ENCODE data around the gene LGALS7B.
A peak's percentile ranks its signal among the peaks of the same experiment; 100 is the strongest.
"Not testable (repeated sequence)": the region's sequence is repeated elsewhere in the genome, so short reads cannot be mapped to it uniquely, and the experiment has no call there.

The LGALS7B gene

GRCh38 chr19:38759590-38760003, 29.4 kb upstream of the LGALS7B start:
- in situ Hi-C loops (cut with MboI; ENCODE audit: low sequenced_read_pairs): no loop called here
- H3K9me3 ChIP-seq: no peaks in the 10 kb centered on the region
- H3K4me1 ChIP-seq: no peaks in the 10 kb centered on the region
- no peak overlapping the region for H3K4me3 ChIP-seq
- no peaks in the 10 kb centered on the region for H3K36me3 ChIP-seq (replicated peaks)
- no peaks in the 10 kb centered on the region for H3K27me3 ChIP-seq (ENCODE audit: low read depth)
- DNase-seq (ENCODE audit: low spot score in 2 of 2): no peak

GRCh38 chr19:38760805-38761517, 28.0 kb upstream of the LGALS7B start:
- DNase-seq (ENCODE audit: low spot score in 2 of 2); H3K36me3 ChIP-seq (replicated peaks); in situ Hi-C loops (cut with MboI; ENCODE audit: low sequenced_read_pairs); H3K4me3 ChIP-seq; H3K27me3 ChIP-seq (ENCODE audit: low read depth); H3K4me1 ChIP-seq; H3K9me3 ChIP-seq: not testable (repeated sequence)

GRCh38 chr19:38761884-38762389, 27.1 kb upstream of the LGALS7B start:
- H3K36me3 ChIP-seq (replicated peaks); H3K9me3 ChIP-seq; H3K4me3 ChIP-seq; DNase-seq (ENCODE audit: low spot score in 2 of 2); in situ Hi-C loops (cut with MboI; ENCODE audit: low sequenced_read_pairs); H3K4me1 ChIP-seq; H3K27me3 ChIP-seq (ENCODE audit: low read depth): not testable (repeated sequence)

GRCh38 chr19:38763795-38764220, 25.2 kb upstream of the LGALS7B start:
- H3K9me3 ChIP-seq: no peaks in the 10 kb centered on the region
- H3K4me1 ChIP-seq: no peaks in the 10 kb centered on the region
- H3K27me3 ChIP-seq (ENCODE audit: low read depth): no peaks in the 10 kb centered on the region
- no peak overlapping the region for H3K4me3 ChIP-seq
- H3K36me3 ChIP-seq (replicated peaks): no peaks in the 10 kb centered on the region
- no peak for DNase-seq (ENCODE audit: low spot score in 2 of 2)
- in situ Hi-C loops (cut with MboI; ENCODE audit: low sequenced_read_pairs): no loop called here

GRCh38 chr19:38765214-38765613, 23.8 kb upstream of the LGALS7B start:
- DNase-seq (ENCODE audit: low spot score in 2 of 2): no peak
- Histone ChIP-seq H3K9me3 (no peaks in the 10 kb centered on the region), H3K27me3 (ENCODE audit: low read depth) (no peaks in the 10 kb centered on the region), H3K4me1 (no peaks in the 10 kb centered on the region), H3K4me3 (no peak overlapping the region), H3K36me3 (replicated peaks) (no peaks in the 10 kb centered on the region)
- in situ Hi-C loops (cut with MboI; ENCODE audit: low sequenced_read_pairs): no loop called here

GRCh38 chr19:38766276-38767047, 22.5 kb upstream of the LGALS7B start:
- DNase-seq (ENCODE audit: low spot score in 2 of 2): no peak
- Histone ChIP-seq H3K27me3 (ENCODE audit: low read depth) (no peaks in the 10 kb centered on the region), H3K36me3 (replicated peaks) (no peaks in the 10 kb centered on the region), H3K4me3 (no peak overlapping the region), H3K4me1 (no peaks in the 10 kb centered on the region), H3K9me3 (no peaks in the 10 kb centered on the region)
- in situ Hi-C loops (cut with MboI; ENCODE audit: low sequenced_read_pairs): no loop called here

GRCh38 chr19:38769635-38770211, 19.3 kb upstream of the LGALS7B start:
- in situ Hi-C loops (cut with MboI; ENCODE audit: low sequenced_read_pairs): no loop called here
- H3K9me3 ChIP-seq: no peaks in the 10 kb centered on the region
- peak in 1 of 2 experiments; percentile 43 for DNase-seq (ENCODE audit: low spot score in 2 of 2)

GRCh38 chr19:38770228-38770948, 18.6 kb upstream of the LGALS7B start:
- H3K27me3 ChIP-seq (ENCODE audit: low read depth); H3K9me3 ChIP-seq; in situ Hi-C loops (cut with MboI; ENCODE audit: low sequenced_read_pairs); H3K4me3 ChIP-seq; DNase-seq (ENCODE audit: low spot score in 2 of 2); H3K36me3 ChIP-seq (replicated peaks); H3K4me1 ChIP-seq: not testable (repeated sequence)

More at GRCh38 chr19:38769635-38770211, 19.3 kb upstream of the LGALS7B start:
- Histone ChIP-seq H3K36me3 (replicated peaks) (no peaks in the 10 kb centered on the region), H3K4me1 (no peaks in the 10 kb centered on the region), H3K4me3 (no peak overlapping the region), H3K27me3 (ENCODE audit: low read depth) (no peaks in the 10 kb centered on the region)

GRCh38 chr19:38770949-38771275, 18.1 kb upstream of the LGALS7B start:
- H3K36me3 ChIP-seq (replicated peaks); H3K27me3 ChIP-seq (ENCODE audit: low read depth); H3K9me3 ChIP-seq; DNase-seq (ENCODE audit: low spot score in 2 of 2); H3K4me1 ChIP-seq; in situ Hi-C loops (cut with MboI; ENCODE audit: low sequenced_read_pairs); H3K4me3 ChIP-seq: not testable (repeated sequence)

- DNase-seq (ENCODE audit: low spot score in 2 of 2); H3K27me3 ChIP-seq (ENCODE audit: low read depth); H3K4me1 ChIP-seq; H3K36me3 ChIP-seq (replicated peaks); H3K9me3 ChIP-seq; H3K4me3 ChIP-seq; in situ Hi-C loops (cut with MboI; ENCODE audit: low sequenced_read_pairs): not testable (repeated sequence)
These were observed 17.4 kb upstream of the LGALS7B start for GRCh38 chr19:38771569-38771968.

- no peak within 1 kb of the TSS for H3K4me3 ChIP-seq
- no peak for DNase-seq (ENCODE audit: low spot score in 2 of 2)
- in situ Hi-C loops (cut with MboI; ENCODE audit: low sequenced_read_pairs): no loop called here
- no peaks in the 10 kb centered on the region for H3K36me3 ChIP-seq (replicated peaks)
- H3K27me3 ChIP-seq (ENCODE audit: low read depth): no peaks in the 10 kb centered on the region
- no peaks in the 10 kb centered on the region for H3K4me1 ChIP-seq
- no peaks in the 10 kb centered on the region for H3K9me3 ChIP-seq
These were observed 15.4 kb upstream of the LGALS7B start, which contains the start of gene LGALS7 for GRCh38 chr19:38773469-38774177. TSS of gene LGALS7 (minus strand) at chr19:38773517. CDS start at chr19:38773492, 25 bp downstream.

GRCh38 chr19:38774181-38774950, 14.6 kb upstream of the LGALS7B start:
- no peak for DNase-seq (ENCODE audit: low spot score in 2 of 2)
- H3K4me3 ChIP-seq: no peak overlapping the region
- no peaks in the 10 kb centered on the region for H3K27me3 ChIP-seq (ENCODE audit: low read depth)
- no peaks in the 10 kb centered on the region for H3K36me3 ChIP-seq (replicated peaks)
- H3K4me1 ChIP-seq: no peaks in the 10 kb centered on the region
- H3K9me3 ChIP-seq: no peaks in the 10 kb centered on the region
- in situ Hi-C loops (cut with MboI; ENCODE audit: low sequenced_read_pairs): no loop called here
